HG03460 (cell line): ENCODE data around the gene TMEM121.
A peak's percentile ranks its signal among the peaks of the same experiment; 100 is the strongest.
"Not testable (repeated sequence)": the region's sequence is repeated elsewhere in the genome, so short reads cannot be mapped to it uniquely, and the experiment has no call there.

ENCODE experiments used
- ATAC-seq: cut with Tn5 transposase; IDR thresholded peaks from one replicate; pipeline ENCODE4 v1.9.1; 2021; ENCODE audit not compliant: unreplicated experiment

Gene TMEM121

DNA sequence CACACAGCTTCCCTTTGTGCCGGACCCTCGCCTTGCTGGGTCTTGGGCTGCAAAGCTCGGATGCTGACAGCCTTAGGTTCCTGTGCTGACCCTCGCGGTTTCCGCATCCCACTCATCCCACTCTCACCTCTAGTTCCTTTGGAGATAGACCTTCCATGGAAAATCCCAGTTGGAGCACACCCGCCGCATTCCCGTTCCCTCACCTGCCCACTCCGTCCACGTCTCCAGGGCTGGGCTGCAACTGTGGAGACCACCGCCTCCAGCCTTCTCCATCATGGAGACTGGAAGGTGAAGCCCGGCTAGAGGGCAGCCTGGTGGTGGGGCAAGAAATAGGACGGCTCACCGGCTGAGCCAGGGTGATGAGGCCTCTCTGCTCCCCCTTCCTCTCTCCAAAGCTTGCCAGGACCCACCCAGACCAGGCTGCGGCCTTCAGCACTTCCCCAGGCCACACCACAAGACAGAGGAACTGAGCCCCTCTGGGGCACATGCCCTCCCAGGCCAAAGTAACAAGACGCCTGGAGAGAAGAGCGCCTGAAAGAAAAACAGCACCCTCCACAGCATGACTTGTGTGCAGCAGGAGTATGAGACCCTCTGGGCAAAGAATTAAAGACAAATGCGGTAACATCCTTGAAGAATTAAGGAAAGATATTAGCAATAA lies 15.0 kb downstream of the TMEM121 start:
- ATAC-seq, result no peak

GRCh38 chr14:105545676-105546075 lies 19.3 kb downstream of the TMEM121 start:
- not testable (repeated sequence) for ATAC-seq

- not testable (repeated sequence) for ATAC-seq
Measured at GRCh38 chr14:105546410-105546809, 20.0 kb downstream of the TMEM121 start.

GRCh38 chr14:105547072-105547471 lies 20.7 kb downstream of the TMEM121 start:
- ATAC-seq, result not testable (repeated sequence)

GRCh38 chr14:105547741-105548169 lies 21.4 kb downstream of the TMEM121 start:
- no peak for ATAC-seq

- ATAC-seq, result no peak
Measured at GRCh38 chr14:105549481-105549880, 23.1 kb downstream of the TMEM121 start.

- no peak for ATAC-seq
Measured at GRCh38 chr14:105554022-105554421, 27.6 kb downstream of the TMEM121 start.

DNA sequence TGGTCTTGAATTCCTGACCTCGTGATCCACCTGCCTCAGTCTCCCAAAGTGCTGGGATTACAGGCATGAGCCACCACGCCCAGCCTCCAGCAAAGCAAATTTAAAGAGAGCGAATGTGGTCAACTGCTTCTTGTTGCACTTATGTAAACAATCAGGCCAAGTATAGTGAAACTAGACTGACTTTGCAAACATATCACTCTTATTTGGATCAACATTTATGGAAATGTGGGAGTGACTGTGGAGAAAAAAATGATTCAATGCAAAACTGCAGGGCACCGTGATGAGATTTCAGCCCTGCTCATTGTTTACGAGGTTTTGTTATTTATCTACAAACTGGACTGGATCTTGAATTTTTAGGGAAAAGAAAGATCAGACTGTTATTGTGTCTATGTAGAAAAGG lies 28.1 kb downstream of the TMEM121 start:
- no peak for ATAC-seq

GRCh38 chr14:105557671-105558070 lies 31.3 kb downstream of the TMEM121 start:
- ATAC-seq, result not testable (repeated sequence)

DNA sequence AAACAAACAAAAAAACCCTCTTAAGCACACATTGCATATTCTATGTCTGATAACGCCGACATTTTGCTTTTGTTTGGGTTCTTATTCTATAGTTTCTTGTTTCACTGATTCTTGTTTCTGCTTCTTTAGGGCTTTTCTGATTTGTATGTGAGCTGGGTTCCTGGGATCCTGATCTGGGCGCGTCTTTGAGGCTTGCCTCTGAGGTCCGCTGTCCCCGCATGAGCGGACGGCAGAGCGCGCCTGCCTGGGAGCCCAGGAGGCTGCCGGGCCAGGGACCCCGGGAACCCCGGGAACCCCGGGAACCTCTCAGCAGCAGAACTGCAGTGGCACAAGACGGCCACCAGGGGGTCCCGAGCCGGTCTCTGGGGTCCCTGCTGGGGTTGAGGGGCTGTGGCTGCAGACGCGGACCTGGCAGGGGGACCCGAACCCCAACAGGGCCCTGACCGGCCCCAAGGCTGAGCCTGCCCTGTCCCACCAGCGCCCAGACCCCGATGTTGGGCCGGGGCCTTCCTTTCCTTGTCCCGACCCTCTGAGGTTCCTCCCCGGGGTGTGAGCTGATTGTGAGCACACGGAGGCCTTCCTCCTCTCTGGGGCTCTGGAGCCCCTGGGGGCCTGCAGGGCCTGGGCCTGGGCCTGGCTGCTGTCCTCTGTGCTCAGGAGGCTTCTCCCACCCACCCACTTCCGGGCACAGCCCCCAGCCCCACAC lies 32.2 kb downstream of the TMEM121 start:
- not testable (repeated sequence) for ATAC-seq

DNA sequence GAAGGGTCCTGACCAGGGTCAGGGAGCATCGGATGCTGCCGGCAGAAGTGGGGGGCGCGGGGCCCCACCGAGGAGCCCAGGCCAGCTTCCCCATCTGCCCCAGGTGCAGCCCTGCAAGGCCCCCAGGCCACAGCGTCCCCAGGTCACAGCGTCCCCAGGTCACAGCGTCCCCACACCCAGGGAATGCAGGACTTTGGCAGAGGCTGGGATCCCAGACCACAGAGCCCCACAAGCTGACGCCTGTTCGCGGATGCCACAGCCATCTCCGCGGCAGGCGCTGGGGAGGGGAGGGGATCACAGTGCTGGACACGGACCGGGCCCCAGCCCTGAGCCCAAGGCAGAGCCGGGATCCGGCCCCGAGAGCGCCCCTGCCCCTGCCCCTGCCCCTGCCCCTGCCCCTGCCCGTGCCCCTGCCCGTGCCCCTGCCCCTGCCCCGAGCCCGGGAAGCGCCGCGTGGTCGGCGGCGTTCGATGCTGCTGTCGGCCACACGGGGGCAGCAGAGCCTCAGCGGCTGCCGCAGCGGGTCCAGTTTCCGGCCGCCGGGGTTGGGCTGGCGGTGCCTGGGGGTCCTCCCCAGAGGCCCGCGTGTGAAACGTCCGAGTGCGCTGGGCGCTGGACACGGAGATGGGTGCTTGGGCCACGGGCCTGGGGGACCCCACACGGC lies 33.1 kb downstream of the TMEM121 start:
- ATAC-seq, result peak; percentile 48

DNA sequence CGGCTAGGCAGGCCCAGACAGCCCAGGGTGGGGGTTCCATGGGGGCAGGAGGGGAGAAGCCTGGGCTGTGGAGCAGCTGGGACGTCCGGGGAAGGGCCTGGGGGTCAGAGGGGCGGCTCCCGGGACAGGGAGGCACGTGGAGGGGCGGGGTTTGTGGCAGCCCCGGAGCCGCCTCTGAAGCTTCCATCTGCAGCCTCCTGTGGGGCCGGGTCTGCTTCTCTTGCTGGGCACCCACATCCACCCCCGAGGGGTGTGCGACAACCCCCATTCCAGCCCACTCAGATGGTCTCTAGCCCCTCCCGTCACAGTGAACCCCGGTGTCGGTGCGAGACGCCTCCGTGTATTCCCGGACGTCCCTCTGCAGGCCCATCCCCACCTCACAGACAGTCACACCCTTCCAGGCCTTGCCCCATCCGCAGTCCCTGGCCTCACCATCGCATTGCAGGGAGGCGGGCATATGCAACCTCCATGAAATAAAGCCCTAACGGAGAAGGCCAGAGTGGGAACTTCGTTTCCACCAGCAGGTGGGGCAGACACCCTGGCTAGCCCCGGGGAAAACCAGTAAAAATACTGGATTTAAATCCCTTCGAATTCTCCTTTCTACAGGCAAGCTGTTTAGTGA lies 33.8 kb downstream of the TMEM121 start:
- ATAC-seq, result peak; percentile 64

DNA sequence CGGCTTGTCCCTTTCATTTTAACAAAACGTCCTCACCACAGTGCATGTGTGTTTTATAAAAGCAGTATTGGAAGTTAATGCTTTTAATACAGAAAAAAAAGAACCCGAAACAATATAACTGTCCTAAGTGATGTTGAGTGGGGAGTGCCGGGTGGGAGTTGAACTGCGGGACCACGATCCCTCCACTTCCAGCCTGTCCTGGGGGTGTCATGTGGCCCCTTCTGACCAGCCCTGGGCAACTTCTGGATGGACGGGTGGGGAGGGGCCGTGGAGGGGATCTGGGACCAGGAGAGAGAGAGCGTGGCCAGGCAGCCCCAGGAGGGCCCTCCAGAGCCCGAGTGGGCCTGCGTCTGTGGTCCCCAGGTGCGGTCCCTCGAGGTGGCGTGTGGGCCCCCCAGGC lies 35.0 kb downstream of the TMEM121 start:
- ATAC-seq, result not testable (repeated sequence)

DNA sequence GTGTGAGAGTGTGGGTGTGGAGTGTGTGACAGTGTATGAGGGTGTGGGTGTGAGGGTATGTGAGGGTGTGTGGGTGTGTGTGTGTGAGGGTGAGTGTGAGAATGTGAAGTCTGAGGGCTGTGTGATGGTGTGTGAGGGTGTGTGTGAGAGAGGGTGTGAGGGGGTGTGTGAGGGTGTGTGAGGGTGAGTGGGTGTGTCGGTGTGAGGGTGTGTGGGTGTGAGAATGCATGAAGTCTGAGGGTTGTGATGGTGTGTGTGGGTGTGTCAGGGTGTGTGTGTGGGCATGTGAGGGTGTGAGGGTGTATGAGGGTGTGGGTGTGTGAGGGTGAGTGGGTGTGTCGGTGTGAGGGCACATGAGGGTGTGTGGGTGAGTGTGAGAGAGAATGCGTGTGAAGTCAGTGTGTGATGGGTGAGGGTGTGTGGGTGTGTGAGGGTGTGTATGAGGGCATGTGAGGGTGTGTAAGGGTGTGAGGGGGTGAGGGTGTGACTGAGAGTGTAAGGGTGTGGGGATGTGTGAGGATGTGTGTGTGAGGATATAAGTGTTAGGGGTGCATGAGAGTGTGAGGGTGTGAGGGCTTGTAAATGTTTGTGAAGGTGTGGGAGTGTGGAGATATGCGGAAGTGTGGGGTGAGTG lies 36.4 kb downstream of the TMEM121 start:
- no peak for ATAC-seq

DNA sequence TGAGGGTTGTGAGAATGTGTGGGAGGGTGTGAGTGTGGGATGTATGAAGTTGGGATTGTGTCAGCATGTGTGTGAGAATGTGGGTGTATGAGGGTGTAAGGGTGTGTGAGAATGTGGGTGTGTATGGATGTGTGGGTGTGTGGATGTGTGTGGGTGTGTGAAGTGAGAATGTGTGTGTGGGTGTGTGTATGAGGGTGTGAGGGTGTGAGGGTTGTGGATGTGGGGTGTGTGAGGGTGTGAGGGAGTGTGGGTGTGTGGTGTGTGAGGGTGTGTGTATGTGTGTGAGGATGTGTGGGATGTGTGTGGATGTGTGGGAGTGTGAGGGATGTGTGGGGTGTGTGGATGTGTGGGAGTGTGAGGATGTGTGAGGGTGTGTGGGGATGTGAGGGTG lies 37.0 kb downstream of the TMEM121 start:
- no peak for ATAC-seq

GRCh38 chr14:105564536-105564935 lies 38.2 kb downstream of the TMEM121 start:
- ATAC-seq, result not testable (repeated sequence)

DNA sequence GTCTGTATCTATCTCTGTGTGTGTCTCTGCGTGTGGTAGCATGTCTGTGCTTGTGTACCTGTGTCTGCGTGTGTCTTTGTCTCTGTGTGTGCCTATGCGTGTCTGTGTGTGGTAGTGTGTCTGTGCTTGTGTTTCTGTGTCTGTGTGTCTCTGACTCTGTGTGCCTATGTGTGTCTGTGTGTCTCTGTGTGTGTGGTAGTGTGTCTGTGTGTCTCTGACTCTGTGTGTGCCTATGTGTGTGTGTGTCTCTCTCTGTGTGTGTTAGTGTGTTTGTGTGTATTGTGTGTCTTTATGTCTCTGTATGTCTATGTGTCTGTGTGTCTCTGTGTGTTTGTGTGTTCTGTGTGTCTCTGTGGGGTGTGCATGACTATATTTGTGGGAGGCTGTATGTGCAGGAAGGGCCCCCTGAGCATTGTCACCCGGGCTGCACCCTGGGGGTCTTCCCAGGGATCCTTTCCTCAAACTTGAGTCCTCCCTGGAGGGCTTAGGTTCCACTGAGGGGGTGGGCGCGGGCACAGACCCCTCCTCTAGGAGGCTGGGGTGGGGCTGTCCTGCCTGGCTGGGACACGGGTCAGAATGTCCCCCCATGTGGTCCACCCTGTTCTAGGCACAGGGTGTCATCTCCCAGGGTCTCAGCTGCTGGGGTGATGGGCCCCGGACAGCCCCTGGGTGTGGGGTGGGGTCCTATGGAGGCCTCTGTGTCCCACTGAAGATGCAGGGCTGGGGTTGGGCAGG lies 39.0 kb downstream of the TMEM121 start:
- not testable (repeated sequence) for ATAC-seq

DNA sequence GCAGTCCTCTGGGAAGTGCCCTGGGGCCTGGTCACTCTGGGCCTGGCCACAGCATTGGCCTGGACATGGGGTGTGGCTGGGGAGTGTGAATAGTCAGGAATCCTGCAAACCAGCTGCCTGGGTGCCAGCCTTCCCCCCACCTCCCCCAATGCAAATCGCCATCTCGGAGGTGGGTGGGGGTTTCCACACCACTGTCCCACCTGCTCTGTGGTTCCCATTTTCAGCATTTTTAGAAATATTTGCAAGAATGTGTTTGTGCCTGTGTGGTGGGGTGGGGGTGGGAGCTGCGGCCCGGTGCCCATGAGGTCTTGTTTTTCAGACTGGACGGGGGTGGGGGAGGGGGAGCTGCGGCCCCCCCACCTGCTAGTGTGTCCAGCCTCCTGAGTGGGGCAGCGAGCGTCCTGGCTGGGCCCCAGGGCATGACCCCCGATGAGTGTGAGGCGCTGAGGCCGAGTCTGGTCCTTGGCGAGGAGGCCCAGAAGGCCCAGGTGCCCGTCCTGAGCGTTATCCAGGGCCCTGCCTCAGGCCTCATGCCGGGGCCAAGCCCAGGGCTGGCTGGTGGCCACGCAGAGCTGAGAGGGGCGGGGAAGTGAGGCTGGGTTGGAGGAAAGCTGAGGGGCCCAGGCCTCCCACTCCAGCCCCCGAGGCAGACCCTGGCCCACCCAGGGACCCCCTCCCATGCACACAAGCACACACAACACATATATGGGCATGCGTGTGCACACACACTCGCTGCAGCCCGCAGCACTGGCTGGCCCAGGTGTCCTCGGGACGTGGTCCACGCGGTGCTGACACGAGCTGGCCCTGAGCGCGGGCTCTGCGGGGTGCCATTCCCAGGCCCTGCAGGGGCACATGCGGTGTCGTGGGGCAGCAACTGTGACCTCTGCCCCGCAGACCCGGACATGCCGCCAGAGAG lies 40.1 kb downstream of the TMEM121 start:
- ATAC-seq, result peak; percentile 45
